HG02642 (cell line): ENCODE data around the gene PPP1R14C.
"Not testable (repeated sequence)": the region's sequence is repeated elsewhere in the genome, so short reads cannot be mapped to it uniquely, and the experiment has no call there.

ENCODE experiments used
- ATAC-seq: cut with Tn5 transposase; IDR thresholded peaks from one replicate; pipeline ENCODE4 v1.9.1; 2021; ENCODE audit warnings: mild to moderate bottlenecking; ENCODE audit not compliant: unreplicated experiment, poor library complexity

Gene PPP1R14C

GRCh38 chr6:150241756-150242155, 98.9 kb downstream of the PPP1R14C start:
- ATAC-seq: not testable (repeated sequence)

GRCh38 chr6:150243620-150244314, 100.9 kb downstream of the PPP1R14C start:
- ATAC-seq: no peak

- no peak for ATAC-seq
Measured at GRCh38 chr6:150245148-150245935, 102.5 kb downstream of the PPP1R14C start.

GRCh38 chr6:150247803-150248202, 105.0 kb downstream of the PPP1R14C start:
- no peak for ATAC-seq

- ATAC-seq: no peak
Measured at GRCh38 chr6:150248300-150248699, 105.5 kb downstream of the PPP1R14C start.

GRCh38 chr6:150249261-150249660, 106.4 kb downstream of the PPP1R14C start:
- no peak for ATAC-seq

GRCh38 chr6:150250826-150251225, 108.0 kb downstream of the PPP1R14C start:
- ATAC-seq: no peak

GRCh38 chr6:150251566-150252186, 108.8 kb downstream of the PPP1R14C start:
- ATAC-seq: no peak

GRCh38 chr6:150252714-150253444, 110.0 kb downstream of the PPP1R14C start:
- no peak for ATAC-seq

GRCh38 chr6:150253489-150253888, 110.6 kb downstream of the PPP1R14C start:
- ATAC-seq: no peak

GRCh38 chr6:150254770-150255169, 111.9 kb downstream of the PPP1R14C start:
- ATAC-seq: no peak

GRCh38 chr6:150255840-150256239, 113.0 kb downstream of the PPP1R14C start:
- ATAC-seq: no peak

- ATAC-seq: no peak
Measured at GRCh38 chr6:150256618-150257272, 113.9 kb downstream of the PPP1R14C start.

GRCh38 chr6:150258381-150258780, 115.5 kb downstream of the PPP1R14C start:
- ATAC-seq: no peak

- ATAC-seq: no peak
Measured at GRCh38 chr6:150260931-150261330, 118.1 kb downstream of the PPP1R14C start.

GRCh38 chr6:150261997-150262697, 119.3 kb downstream of the PPP1R14C start:
- no peak for ATAC-seq

- ATAC-seq: no peak
Measured at GRCh38 chr6:150263765-150264404, 121.0 kb downstream of the PPP1R14C start.

GRCh38 chr6:150266309-150266708, 123.5 kb downstream of the PPP1R14C start:
- no peak for ATAC-seq
